HG03095 (cell line): ENCODE results near the gene URGCP.

Experiments used
- ATAC-seq: cut with Tn5 transposase; IDR thresholded peaks from one replicate; pipeline ENCODE4 v1.9.1; 2021; ENCODE audit warnings: moderate library complexity; ENCODE audit not compliant: unreplicated experiment

The URGCP gene, protein sequence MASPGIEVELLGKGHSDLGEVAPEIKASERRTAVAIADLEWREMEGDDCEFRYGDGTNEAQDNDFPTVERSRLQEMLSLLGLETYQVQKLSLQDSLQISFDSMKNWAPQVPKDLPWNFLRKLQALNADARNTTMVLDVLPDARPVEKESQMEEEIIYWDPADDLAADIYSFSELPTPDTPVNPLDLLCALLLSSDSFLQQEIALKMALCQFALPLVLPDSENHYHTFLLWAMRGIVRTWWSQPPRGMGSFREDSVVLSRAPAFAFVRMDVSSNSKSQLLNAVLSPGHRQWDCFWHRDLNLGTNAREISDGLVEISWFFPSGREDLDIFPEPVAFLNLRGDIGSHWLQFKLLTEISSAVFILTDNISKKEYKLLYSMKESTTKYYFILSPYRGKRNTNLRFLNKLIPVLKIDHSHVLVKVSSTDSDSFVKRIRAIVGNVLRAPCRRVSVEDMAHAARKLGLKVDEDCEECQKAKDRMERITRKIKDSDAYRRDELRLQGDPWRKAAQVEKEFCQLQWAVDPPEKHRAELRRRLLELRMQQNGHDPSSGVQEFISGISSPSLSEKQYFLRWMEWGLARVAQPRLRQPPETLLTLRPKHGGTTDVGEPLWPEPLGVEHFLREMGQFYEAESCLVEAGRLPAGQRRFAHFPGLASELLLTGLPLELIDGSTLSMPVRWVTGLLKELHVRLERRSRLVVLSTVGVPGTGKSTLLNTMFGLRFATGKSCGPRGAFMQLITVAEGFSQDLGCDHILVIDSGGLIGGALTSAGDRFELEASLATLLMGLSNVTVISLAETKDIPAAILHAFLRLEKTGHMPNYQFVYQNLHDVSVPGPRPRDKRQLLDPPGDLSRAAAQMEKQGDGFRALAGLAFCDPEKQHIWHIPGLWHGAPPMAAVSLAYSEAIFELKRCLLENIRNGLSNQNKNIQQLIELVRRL

DNA sequence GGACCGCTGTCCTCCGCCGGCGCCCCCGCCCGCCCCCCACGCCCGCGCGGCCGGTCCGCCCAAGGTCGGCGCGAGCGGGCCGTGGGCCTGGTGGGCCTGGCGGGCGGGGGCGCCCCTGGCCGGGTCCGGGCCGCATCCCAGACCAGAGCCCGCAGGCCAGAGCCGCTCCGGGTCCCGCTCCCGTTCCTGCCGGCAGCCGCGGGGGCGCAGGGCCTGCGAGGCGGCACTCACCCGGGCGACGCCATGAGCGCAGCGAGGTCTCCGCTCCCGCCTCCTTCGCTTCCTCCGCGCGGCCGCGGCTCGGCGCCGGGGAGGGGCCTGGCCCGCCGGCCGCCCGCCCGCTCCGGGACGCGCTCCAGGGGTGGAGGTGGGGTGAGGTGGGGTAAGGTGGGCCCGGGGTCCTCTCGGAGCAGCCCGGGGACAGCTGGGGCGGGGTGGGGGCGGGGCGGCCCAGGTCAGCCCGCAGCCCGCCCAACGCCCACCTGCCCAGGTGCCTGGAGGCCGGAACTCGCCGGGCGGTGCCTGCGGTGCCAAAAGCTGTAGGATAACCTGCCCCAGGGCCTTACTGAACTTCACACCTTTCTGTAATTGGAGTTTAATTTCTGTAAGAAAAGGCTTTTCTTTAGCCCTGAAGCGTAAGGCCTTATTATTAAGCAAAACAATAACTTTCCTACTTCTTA is at the start of gene URGCP:
URGCP (minus strand) TSS at position 266 of the 680 bp plus-strand sequence; CDS start at position 245, 21 bp downstream.
- ATAC-seq: peak; percentile 80

DNA sequence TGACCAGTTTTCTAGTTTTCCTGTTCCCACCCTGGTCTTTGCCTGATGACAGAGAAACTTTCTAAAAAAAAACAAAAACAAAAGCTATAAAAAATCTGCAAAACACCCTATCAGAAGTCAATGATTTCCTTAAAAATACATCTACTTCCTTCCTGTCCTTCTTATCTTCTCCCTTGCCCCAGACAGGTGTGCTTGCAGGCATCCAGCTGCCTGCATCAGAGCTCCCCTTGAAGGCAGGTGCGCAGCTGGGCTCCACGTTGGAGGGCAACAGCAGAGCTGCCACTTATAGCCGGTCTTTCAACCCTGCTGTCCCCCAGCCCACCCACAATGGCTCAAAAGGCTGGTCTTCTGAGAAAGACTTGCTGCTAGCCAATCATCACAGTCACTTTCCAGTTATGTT is 49.6 kb upstream of the URGCP start:
- no peak for ATAC-seq

DNA sequence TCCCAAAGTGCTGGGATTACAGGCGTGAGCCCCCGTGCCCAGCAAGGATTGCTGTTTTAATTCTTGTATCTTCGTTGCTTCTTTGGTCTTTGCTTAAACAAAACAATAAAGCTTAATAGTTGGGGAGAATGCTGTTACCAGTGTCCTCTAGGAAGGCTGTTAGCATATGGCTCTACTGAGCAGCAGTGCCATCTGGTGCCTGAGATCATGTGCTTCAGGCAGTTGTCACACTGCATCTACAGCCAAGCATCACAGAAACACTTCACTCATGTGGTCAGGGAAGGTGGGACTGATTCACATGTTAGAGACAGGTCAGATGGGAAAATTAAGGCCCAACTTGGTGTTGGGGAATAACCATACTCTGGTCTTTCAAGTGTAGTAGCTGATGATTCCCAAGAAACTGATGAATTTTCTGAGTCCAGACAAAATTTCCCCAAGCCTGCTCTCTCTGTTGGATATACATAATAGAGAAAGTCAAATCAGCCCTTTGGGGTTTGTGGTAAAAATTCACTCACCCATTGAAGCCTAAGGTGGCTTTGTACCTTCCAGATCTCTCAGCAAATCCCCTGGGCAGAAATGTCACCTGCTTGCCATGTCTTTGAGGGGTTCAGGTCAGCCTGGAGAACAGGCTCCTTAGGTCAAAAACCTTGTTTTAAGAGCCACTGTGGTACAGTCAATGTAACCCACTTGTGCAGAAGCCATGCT is 48.3 kb upstream of the URGCP start:
- peak; percentile 70 for ATAC-seq

DNA sequence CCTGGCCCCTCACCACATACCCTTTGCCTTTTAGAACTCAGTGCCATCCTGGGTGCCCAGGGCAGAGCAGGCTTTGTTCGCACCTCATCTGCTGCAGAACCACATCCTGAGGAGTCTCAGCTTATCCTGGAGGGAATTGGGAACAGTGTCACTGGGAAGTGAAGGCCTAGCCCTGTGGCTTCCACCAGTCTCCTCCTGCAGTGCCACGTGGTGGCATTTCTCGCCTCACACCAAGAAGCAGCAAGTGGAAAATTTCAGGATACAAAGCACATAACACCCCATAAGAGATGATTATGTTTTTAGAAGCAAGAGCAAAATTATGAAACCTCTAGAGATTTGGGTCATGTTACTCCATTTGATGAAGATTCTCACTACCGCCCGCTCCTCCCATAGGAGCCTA is 46.7 kb upstream of the URGCP start:
- ATAC-seq: no peak

DNA sequence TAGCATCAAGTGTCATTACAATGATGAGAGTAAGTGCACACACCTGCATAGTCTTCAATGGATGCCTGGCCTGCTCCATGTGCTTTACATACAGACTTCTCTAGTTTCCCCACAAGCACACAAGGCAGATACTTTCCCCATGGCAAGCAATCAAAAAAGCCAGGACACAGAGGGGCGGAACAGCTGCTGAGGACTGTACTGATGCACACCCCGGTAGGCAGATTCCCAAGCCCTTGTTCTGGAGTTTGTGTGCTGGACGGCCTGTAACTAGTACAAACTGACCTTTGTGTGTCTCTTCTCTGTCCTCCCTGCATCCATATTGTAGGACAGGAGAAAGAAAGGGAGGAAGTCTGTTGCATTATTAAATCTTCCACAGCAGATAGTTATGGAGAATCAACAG is 45.6 kb upstream of the URGCP start:
- ATAC-seq: no peak

DNA sequence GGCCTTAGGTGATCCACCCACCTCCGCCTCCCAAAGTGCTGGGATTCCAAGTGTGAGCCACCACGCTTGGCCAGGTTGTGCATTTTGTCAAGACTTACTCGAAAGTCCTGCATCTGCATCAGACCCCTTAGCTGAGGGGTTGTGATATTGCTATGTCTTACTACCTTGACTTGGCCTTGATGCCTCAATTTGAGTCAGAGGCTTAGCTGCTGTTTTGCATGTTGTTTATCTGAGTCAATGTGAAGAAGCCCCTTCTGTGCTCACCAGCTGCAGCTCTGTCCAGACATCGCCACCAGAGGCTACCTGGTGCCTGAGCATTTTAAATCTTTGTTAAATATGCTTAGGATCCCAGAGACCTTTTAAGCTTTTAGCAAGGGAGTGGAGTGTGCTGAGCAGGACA is 37.9 kb upstream of the URGCP start:
- no peak for ATAC-seq

DNA sequence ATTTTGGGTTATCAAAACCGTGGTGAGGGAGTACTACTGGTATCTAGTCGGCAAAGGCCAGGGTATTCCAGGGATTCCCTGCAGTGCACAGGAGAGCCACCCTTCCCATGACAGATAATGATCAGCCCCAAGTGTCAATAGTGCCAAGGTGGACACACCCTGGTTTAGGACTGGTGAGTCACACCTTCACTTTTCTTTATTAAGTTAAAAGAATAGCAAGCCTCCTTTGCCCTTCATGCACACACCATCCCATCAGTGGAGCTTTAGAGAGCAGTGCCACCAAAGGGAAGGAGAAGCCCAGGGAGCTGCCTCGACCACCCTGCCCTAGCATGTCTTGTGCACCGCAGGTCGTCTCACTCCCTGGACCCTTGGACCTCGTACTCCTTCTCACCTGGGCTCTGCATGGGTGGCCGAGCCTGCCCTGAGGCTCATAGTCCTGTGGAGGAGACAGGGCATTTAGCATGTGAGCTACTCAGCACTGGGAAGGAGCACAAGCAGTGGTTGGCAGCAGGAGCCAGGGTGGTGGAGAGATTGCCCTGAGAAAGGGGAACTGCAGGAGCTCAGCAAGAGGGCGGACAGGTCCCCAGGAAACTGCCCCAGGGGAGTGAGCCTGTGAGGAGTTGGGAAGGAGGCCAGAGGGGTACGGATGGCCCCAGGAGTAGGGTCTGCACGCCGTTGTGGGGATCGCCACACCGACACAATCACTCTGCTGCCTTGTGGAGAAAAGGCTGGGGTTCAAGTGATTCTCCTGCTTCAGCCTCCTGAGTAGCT is 37.2 kb upstream of the URGCP start:
- ATAC-seq: no peak

DNA sequence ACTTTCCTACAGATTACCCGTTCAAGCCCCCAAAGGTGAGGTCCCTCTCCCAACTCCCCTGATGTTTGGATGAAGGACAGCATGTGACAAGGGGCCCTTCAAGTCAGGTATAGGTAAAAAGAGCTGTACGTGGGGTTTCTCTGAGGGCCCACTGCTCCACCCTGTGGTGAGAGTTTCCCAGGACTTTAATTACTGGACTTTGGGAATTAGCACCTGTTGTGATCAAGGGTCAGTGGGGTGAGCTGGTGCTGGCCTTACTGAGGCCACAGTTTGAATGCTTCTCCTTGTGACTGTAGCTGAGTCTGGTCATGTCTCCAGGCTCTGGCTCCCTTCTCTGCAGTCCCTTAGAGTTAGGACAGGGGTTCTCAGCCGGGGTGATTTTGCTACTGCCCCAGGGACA is 36.6 kb upstream of the URGCP start:
- ATAC-seq: no peak

DNA sequence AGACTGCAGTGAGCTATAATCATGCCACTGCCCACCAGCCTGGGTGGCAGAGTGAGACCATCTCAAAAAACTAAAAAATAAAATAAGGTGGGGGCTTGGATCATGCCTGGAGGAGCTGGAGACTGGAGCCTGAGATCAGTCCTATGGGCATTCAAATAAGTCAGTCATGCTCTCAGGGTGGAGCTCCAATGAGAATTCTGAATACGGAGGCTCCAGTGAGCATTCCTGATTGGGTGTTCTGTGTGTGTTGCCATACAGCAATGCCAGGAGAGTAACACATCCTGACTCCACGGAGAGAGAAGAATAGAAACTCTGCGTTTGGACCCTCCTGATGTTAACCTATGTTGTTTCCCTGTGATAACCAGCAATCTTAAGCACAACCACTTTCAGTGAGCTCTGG is 35.9 kb upstream of the URGCP start:
- ATAC-seq: no peak

DNA sequence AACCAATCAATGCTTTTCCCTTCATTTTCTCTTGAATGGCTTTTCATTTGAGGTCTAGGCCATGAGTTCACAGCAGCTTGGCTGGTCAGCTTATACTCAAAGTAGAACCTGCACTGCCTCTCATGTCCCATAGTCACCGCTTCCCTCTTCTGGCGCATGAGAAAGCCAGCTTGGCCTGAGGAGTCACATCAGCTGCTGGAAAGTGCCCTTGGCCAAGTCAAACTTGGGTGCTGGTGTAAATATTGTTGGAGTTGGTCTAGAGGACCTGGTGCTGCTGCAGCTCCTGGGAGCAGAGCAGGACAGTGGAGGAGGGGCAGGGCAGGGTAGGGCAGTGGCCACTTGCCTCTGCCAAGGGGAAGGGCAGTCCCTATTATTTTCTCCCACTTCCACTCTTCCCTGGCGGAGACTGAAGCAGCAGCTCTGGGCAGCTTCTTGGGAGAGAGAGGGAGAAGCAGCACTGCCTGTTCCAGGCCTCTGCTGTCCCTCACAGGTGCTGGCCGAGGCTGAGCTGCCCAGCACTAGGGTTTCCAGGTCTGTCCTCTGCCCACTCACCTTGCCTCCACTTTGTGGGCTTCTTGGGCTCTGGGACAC is 32.6 kb upstream of the URGCP start:
- ATAC-seq: no peak

DNA sequence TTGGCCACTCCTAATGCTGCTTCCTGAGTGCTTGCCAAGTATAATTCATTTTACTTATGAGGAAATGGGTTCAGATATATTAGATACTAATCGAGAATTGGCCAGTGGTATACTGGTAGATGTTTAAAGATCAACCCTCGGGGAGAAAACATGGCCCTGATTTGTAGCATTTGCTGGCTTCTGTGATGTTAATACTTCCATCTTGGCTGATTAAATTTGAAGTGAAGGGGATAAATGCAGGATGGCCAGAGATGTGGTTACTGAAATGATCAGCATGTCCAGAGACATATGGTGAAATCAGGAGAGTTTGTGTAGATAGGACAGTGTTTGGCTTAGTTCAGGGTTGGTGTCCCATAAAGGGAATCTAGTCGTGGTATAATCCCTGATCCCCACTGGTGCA is 31.0 kb upstream of the URGCP start:
- no peak for ATAC-seq

DNA sequence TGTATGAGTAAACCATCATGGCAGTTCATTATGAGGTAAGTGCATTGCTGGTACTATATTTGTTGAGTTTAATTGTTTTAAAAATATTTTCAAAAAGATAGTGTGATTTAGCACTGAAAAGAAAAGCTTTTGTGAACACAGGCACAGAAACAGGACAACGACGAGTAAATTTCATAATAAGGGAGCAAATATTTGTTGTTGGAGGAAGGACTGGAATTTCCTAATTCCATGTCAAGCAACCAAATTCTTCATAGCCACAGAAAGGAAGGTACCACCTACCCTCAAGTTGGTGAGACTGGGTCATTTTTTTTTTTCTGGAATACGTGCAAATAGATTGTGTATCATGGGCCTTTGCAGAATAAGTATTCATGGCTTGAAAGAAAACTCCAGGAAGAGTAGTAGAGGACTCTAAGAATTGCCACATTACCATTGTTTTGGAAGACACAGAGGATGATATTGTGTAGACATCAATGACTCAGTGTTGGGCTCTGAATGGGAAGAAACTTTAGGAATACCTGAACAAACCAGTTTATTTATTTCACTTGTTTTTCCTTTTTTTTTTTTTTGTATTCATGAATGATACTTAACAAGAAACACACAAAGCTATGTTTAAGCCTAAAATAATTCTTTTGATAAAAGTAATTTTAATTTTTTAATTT is 27.6 kb upstream of the URGCP start:
- no peak for ATAC-seq

DNA sequence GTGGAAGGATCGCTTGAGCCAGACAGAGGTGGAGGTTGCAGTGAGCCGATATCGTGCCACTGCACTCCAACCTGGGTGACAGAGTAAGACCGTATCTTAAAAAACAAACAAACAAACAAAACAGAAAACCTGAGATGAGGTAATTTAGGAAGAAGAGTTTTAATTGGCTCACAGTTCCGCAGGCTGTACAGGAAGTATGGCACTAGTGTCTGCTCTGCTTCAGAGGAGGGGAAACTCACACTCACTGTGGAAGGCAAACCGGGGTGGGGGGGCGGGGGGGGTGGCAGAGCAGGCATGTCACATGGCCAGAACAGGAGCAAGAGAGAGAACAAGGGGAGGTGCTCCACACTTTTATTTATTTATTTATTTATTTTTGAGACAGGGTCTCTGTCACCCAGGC is 24.9 kb upstream of the URGCP start:
- ATAC-seq: no peak

DNA sequence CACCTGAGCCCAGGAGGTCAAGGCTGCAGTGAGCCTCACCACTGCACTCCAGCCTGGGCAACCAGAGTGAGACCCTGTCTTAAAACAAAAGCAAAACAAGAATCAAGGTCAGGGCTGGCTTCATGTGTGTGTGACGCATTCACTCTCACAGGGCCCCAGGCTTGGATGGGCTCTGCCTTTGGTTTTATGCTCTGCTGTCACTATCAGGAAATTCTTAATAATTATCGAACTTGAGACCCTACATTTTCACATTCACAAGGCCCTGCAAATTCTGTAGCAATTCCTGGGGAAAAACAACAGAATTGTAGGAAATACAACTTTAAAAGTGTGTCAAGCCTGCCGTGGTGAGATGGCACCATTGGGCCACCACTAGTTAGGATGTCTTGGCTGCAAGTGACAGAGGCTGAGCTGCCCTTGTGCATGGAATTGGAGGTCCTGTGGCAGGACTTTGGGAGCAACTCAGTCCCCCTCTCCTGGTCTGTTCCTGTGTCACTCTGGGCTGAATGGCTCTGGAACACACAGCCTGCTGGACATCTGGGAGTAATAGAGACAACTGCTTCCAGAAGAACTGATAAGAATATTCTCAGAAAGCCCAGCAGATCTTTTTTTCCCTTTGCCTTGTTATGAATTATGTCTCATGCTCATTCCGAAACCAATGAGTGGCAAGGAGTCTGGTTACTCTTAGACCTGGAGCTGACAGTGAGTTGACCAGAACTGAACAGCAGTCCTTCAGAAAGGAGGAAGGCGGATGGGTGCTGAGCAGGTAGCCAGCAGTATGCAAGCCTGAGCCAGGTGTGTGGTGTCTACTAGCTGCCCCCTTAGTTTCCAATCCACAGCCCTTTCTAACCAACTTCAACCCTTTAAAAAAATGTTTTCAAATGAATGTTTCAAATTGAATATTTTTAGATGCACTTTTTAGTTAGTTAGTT is 23.4 kb upstream of the URGCP start:
- no peak for ATAC-seq

DNA sequence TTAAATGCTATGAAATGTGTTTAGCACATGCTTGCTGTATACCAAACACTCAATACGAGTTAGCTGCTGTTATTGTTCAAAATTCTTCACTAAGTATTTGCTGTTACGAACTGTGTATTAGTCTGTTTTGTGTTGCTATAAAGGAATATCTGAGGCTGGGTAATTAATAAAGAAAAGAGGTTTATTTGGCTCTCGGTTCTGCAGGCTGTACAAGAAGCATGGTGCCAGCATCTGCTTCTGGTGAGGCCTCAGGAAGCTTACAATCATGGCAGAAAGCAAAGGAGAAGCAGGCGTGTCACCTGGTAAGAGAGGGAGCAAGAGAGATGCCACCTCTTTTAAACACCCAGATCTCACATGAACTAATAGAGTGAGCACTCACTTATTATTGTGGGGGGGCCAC is 21.4 kb upstream of the URGCP start:
- ATAC-seq: no peak

DNA sequence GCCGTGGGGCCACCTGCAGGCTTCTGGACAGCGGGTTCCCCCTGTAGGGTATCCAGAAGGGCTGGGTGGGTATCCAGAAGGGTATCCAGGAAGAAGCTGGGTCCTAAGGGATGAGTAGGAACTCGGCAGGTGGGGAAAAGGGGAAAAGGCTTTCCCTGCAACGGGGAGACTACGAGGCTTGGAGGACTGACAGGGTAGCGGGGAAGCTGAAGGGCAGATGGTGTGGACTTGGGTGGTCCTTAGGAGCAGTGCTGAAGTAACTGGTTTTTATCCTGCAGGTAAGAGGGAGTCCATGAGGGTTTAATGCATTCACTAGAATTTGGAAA is 20.4 kb upstream of the URGCP start:
- peak; percentile 19 for ATAC-seq

DNA sequence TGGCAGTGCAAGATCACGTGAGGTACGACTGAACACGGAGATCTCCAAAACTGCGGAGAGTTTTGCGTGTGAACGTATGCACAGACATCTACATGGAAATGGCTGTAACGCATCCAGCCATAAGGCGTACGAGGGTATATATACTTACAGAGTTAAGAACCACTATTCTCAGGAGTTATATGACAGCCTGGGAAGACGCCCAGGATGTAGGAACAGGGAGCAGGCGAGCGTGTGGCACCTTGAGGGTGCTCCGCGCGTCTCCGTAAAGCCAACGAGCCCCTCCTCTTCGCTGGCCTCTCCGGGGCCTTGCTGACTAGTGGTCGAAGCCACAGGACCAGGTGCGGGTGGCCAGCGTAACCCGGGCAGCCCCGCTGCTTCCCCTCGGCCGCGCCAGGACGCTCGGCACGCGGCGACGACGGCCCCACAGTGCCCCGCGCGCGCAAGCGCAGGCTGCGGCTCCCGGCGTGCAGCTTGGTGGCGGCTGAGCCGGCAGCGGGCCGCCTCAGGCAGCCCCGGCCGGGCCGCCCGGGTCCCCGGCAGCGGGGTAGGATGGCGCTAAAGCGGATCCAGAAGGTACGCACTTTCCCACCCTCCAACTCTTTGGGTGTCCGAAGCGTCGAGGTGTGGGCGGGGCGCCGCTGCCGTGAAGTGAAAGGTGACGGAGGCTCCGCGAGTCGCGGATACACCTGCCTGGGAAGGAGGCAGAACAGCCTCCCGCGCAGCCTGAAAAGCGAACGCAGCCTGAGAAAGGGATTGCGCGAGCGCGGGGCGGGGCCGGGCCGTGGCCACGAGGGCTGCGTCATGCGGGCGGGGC is 19.8 kb upstream of the URGCP start, which contains the start of gene UBE2D4:
UBE2D4 (plus strand) TSS at position 453 of the 814 bp plus-strand sequence; CDS start at position 550, 97 bp downstream.
- ATAC-seq: peak; percentile 88
